ENCODE data around the gene POLG.

POLG gene

GRCh38 chr15:89329329-89330084 lies 5.1 kb downstream of the POLG start:
- in situ Hi-C loops (cut with HindIII; ENCODE audit: low sequenced_read_pairs) = no loop called here

DNA sequence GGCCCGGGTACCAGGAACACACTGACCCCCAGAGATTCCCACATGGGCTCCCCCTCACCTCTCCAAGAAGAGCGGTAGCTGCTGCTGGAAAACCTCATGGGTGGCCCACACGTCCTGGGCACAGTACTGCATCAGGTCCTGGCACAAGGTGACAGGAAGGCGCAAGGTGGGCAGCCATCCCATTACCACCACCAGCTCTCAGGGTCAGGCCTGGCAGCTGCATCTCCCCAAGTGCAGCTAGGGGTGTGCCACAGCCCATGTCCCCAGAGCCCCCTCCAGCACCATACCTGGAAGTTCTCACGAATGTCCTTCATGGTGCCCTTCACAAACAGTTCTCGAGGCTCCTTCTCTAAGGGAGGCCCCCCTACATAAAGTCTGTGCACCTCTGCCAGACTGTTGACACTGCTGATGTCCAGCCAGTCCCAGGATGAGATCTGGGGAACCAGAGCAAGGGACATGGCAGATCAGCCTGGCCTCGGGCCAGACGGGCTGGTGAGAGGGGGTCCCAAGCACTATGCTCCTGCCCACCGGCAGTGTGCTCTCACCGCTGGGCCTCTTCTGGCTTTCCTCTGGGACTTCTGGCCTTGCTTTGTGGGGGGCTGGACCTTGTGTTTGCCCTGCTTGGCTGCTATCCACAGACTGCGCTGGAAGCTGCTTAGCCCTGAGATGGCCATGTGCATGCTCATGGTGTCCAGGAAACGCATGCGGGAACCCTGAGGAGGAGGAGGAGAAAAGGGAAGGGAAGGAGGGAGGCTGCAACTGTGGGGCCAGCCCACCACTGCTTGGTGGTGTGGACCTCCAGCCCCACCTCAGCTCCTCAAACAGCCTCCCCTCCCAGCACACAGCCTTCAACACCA lies 6.0 kb downstream of the POLG start:
- in situ Hi-C loops (cut with HindIII; ENCODE audit: low sequenced_read_pairs) = no loop called here

DNA sequence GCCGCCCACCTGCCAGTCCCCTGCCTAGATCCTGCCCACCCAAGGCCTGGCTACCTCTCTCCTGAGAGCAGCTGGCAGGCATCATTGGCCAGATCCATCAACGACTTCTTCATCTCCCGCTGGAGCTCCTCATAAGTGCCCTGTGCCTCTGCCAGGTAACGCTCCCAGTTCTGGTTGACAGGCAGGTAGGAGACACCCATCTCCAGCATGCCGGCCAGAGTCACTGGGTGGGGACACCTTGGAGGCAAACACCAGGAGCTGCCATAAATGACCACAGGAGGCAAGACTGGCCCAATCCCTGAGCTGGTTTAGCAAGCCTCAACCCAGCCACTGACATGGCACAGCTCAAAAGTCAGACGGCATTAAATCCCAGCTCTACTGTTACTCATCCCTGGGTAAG lies 7.5 kb downstream of the POLG start:
- in situ Hi-C loops (cut with HindIII; ENCODE audit: low sequenced_read_pairs) = no loop called here

DNA sequence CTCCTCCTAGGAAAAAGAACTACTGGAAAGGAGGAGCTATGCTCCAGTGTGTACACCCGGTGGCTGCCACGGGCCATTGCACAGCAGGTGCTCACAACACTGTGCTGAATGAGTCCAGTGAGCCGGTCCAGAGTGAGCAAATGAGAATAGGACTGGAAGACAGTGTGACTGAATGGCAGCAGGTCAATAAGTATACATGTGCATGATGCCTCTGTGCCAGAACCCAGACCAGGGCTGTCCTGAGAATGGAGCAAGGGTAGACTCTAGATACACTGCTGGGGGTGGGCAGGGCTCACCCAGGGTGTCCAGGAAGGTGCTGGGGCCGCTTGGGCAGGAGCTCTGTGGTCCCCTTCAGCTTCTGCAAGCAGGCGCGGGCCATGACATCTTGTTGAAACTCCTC lies 8.3 kb downstream of the POLG start:
- in situ Hi-C loops (cut with HindIII; ENCODE audit: low sequenced_read_pairs) = no loop called here

GRCh38 chr15:89325039-89325803 lies 9.4 kb downstream of the POLG start:
- in situ Hi-C loops (cut with HindIII; ENCODE audit: low sequenced_read_pairs) = no loop called here

DNA sequence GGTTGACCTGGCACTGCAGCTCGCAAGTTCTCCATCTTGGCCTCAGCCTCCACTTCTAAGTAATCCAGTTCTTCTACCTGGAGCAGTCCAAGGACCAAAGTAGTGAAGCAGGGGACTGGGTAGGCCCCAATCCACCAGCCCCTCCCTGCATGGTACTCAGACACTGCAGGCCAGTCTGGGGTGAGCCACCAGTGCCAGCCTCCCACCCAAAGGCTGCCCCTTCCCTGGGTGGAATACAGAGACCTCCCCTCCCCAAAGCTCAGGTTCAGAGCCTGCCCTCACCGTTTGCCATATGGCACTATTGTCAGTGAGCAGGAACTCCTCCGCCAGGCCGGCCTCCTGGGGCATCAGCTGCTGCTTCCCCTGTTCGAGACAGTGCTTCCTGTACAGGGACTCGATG lies 10.8 kb downstream of the POLG start:
- in situ Hi-C loops (cut with HindIII; ENCODE audit: low sequenced_read_pairs) = no loop called here

GRCh38 chr15:89322822-89323221 lies 11.8 kb downstream of the POLG start:
- in situ Hi-C loops (cut with HindIII; ENCODE audit: low sequenced_read_pairs) = no loop called here

- in situ Hi-C loops (cut with HindIII; ENCODE audit: low sequenced_read_pairs) = no loop called here
These were observed 12.9 kb downstream of the POLG start for GRCh38 chr15:89321521-89322410.

GRCh38 chr15:89320200-89320599 lies 14.4 kb downstream of the POLG start:
- in situ Hi-C loops (cut with HindIII; ENCODE audit: low sequenced_read_pairs) = no loop called here

DNA sequence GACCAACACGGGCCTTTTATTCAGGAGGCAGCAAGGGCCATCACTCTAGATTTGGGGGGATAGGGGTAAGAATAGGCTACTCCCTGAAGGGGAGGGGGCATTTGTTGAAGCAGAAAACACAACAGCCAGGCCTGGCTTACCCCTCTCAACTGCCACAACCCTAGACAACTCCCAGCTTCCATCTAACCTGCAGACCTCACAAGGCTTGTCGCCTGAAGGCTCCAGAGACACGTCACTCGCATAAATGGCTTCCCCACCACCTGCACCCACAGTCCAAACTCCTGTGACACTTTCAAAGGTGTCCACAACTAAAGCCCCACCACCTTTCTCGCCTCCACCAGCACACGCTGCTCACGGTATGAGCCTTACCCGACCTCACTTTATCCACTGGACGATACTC lies 14.9 kb downstream of the POLG start:
- in situ Hi-C loops (cut with HindIII; ENCODE audit: low sequenced_read_pairs) = loop anchor here (5.0 kb wide), 1 partner anchor 42 kb away; no protein-coding TSS in a partner anchor

DNA sequence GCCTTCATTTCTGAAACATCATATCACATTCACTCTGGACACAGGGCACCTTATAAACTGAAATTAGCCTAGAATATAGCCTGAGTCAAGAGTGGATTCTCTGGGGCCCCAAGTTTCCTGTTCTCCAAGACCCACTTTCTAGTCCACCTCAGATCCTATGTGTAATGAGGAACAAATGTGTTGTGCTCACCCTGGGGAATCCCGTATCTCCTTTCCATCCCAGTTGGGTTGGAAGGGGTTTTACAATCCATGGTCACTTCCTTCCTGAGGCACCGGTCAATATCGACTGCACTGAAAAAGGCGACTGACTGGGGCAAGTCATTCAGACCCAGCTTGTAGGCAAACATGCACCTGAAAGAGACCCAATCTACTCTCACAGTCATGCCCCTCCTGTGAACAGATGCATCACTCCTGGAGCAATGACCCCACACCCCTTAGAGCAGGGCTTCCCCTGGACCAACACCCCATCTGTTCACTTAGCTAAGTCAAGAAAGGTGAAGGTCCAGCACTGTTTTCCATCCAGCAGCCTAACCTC lies 17.4 kb downstream of the POLG start:
- in situ Hi-C loops (cut with HindIII; ENCODE audit: low sequenced_read_pairs) = loop anchor here (5.0 kb wide), 1 partner anchor 40 kb away; no protein-coding TSS in a partner anchor

- in situ Hi-C loops (cut with HindIII; ENCODE audit: low sequenced_read_pairs) = loop anchor here (5.0 kb wide), 1 partner anchor 39 kb away; no protein-coding TSS in a partner anchor
These were observed 18.1 kb downstream of the POLG start for GRCh38 chr15:89316504-89316903.

DNA sequence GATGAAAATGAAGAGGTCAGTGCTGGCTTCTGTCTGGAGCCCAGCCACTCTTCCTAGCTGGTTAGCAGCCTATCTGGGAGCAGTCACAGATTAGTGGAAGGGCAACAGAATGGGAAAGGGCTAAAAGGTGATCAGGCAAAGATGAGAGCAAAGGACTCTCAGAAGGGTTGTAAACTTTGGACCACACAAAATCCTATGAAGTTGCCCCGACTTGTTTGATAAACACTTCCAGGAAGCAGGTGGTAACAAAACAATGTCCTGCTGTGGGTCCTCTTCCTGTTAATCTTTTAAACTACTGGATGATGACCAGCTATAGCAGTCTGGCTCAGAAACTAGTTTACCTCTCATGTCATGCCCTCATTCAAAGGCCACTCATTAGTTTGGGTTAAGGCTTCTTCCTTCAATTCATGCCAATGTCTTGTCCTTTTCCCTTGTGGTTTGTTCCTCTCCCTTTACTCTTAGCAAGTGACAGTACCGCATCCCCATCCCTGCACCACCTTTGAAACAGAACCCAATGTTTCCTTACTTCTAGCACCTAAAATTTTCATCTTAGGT lies 19.2 kb downstream of the POLG start:
- in situ Hi-C loops (cut with HindIII; ENCODE audit: low sequenced_read_pairs) = loop anchor here (5.0 kb wide), 1 partner anchor 38 kb away; no protein-coding TSS in a partner anchor

DNA sequence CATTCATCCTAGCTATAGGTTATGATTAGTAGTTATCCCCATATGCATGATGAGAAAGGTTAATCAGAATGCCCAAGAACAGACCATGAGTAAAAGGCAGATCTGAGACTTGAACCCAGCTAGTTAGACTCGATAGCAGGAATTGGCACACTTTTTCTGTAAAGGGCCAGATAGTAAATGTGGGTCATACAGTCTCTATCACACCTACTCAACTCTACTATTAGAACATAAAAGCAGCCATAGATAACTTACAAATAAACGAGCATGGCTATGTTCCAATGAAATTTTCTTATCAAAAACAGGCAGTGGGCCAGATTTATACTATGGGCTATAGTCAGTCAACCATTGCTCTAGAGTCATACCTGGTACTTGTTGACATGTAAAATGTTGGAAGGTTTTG lies 24.6 kb downstream of the POLG start:
- in situ Hi-C loops (cut with HindIII; ENCODE audit: low sequenced_read_pairs) = no loop called here

GRCh38 chr15:89308236-89308635 lies 26.4 kb downstream of the POLG start:
- in situ Hi-C loops (cut with HindIII; ENCODE audit: low sequenced_read_pairs) = no loop called here

DNA sequence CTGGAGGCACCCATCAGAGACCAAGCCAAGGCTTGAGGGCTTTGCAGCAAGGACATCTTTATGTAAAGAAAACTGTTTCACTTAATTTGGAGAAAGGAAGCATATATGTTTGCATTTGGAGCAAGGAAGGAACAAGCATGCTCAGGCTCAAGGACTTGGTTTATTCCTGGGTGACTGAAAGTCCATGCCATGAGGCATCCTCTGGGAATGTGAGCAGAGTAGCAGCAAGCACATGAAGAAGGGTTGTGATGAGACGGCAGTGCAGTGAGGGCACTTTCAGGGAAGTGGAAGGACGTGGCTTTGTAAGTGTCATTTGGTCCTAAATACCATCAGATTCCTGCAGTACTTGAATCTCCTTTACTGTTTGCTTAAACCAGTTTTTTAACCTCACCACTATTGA lies 26.8 kb downstream of the POLG start:
- in situ Hi-C loops (cut with HindIII; ENCODE audit: low sequenced_read_pairs) = no loop called here

GRCh38 chr15:89307046-89307587 lies 27.5 kb downstream of the POLG start:
- in situ Hi-C loops (cut with HindIII; ENCODE audit: low sequenced_read_pairs) = no loop called here

DNA sequence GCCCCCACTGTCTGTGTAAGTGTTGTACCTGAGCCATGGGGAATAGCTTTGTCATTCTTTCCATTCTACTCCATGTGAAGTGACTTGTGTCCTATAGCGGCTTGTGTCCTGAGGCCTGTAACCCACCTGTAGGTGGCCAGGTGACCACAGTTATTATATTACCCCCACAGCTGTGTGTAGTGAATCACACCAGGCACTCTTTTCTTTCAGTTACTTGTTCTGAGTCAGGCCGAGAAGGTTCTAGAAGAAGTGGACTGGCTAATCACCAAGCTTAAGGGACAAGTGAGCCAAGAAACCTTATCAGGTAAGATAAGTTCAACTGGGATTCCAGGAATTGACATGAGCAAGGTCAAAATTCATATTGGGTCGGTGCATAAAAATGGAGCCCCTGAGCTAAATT lies 29.2 kb downstream of the POLG start:
- in situ Hi-C loops (cut with HindIII; ENCODE audit: low sequenced_read_pairs) = no loop called here

DNA sequence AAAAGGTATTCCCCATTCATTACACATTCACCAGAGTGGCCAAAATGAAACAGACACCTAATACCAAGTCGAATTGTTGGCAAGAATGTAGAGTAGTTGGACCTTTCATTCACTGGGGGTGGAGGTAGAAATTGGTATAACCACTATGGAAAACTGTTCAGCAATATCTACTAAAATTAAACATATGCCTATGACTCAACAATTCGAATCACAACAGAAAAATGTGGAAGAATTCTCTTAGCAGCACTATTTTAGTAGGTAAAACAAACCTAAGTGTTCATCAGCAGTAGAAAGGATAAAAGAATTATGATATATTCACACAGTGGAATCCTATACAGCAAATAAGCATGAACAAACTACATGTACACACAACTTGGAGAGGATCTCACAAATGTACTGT lies 30.6 kb downstream of the POLG start:
- in situ Hi-C loops (cut with HindIII; ENCODE audit: low sequenced_read_pairs) = no loop called here

All from DLD1 (cell line).